CD14-positive monocyte (primary cell): ENCODE measurements around the gene ESPN. TPM values are rescaled to one million over a fixed set of nuclear protein-coding genes. Genes with fewer than 3 reads are reported as not detected.

Experiments used
- DNase-seq, 3 donors: peaks; one replicate each; pipeline ENCODE4 v3.0.0-alpha.2; 2011 to 2022
- H2AFZ ChIP-seq: 2 replicates; pipeline ENCODE4 v1.6.0; 2012; ENCODE audit warnings: mild to moderate bottlenecking, low read depth, low read length, inconsistent platforms; ENCODE audit not compliant: insufficient read depth, poor library complexity, severe bottlenecking
- H3K27ac ChIP-seq, 2 donors: 1 replicate in 1 of 2; 2 replicates in 1 of 2; pipeline ENCODE4 v1.5.1; 2012 to 2013; ENCODE audit warnings: low read length in 2 of 2, control low read depth in 1 of 2, inconsistent platforms in 1 of 2, low read depth in 1 of 2, mild to moderate bottlenecking in 1 of 2
- H3K27me3 ChIP-seq, 2 donors: one replicate each; pipeline versions ENCODE4 v1.6.0 to v1.6.1; 2011 to 2013; ENCODE audit warnings: low read length in 2 of 2; ENCODE audit not compliant: control insufficient read depth in 2 of 2, insufficient read depth in 2 of 2
- H3K36me3 ChIP-seq, 2 donors: replicated peaks in 1 of 2; 1 replicate in 1 of 2; 2 replicates in 1 of 2; pipeline versions ENCODE4 v1.5.1 to v1.6.1; 2012 to 2013; ENCODE audit warnings: low read length in 2 of 2, control low read depth in 1 of 2, inconsistent platforms in 1 of 2, mild to moderate bottlenecking in 1 of 2; ENCODE audit not compliant: insufficient read depth in 2 of 2, control insufficient read depth in 1 of 2
- H3K4me1 ChIP-seq, 2 donors: 1 replicate in 1 of 2; 2 replicates in 1 of 2; pipeline versions ENCODE4 v1.5.1 to v1.6.1; 2012 to 2013; ENCODE audit warnings: low read length in 2 of 2, control low read depth in 1 of 2, inconsistent platforms in 1 of 2, mild to moderate bottlenecking in 1 of 2, moderate library complexity in 1 of 2; ENCODE audit not compliant: insufficient read depth in 2 of 2, control insufficient read depth in 1 of 2
- H3K4me2 ChIP-seq: replicated peaks from 2 replicates; pipeline ENCODE3; 2012; ENCODE audit warnings: low read length, moderate library complexity, mild to moderate bottlenecking; ENCODE audit not compliant: poor library complexity, severe bottlenecking; ENCODE audit errors: extremely low read depth
- H3K4me3 ChIP-seq, 3 experiments: fragments of 200-600 bp in 1 of 3; sonication (generic) in 1 of 3; replicated peaks in 1 of 3; 1 replicate in 2 of 3; 2 replicates in 1 of 3; pipeline ENCODE4 v1.5.1; 2011 to 2013; ENCODE audit warnings: low read length in 3 of 3, mild to moderate bottlenecking in 3 of 3, control low read depth in 2 of 3, low read depth in 2 of 3, inconsistent platforms in 1 of 3, moderate library complexity in 1 of 3
- H3K79me2 ChIP-seq: 2 replicates; pipeline ENCODE4 v1.6.0; 2012; ENCODE audit warnings: mild to moderate bottlenecking, control low read depth, inconsistent platforms, low read length, moderate library complexity; ENCODE audit not compliant: insufficient read depth
- H3K9ac ChIP-seq: 2 replicates; pipeline ENCODE4 v1.6.0; 2017; ENCODE audit warnings: low read length, mild to moderate bottlenecking; ENCODE audit not compliant: insufficient read depth, poor library complexity, severe bottlenecking
- H3K9me3 ChIP-seq, 2 donors: replicated peaks in 1 of 2; 1 replicate in 1 of 2; 2 replicates in 1 of 2; pipeline versions ENCODE4 v1.5.1 to v1.6.1; 2012 to 2013; ENCODE audit warnings: low read length in 2 of 2, control low read depth in 1 of 2; ENCODE audit not compliant: control insufficient read depth in 1 of 2, insufficient read depth in 1 of 2
- H4K20me1 ChIP-seq: 2 replicates; pipeline ENCODE4 v1.6.0; 2012; ENCODE audit warnings: mild to moderate bottlenecking, low read length, control low read depth, moderate library complexity; ENCODE audit not compliant: insufficient read depth
- H3K27ac Mint-ChIP-seq, 7 donors: one replicate each; pipeline ENCODE4 v1.8.0; 2020; ENCODE audit warnings: mild to moderate bottlenecking in 7 of 7, mixed read lengths in 7 of 7, moderate library complexity in 6 of 7, inconsistent platforms in 2 of 7
- H3K27me3 Mint-ChIP-seq, 3 donors: one replicate each; pipeline ENCODE4 v1.8.0; 2021 to 2022; ENCODE audit warnings: low read depth in 3 of 3, mild to moderate bottlenecking in 3 of 3, mixed read lengths in 3 of 3, moderate library complexity in 3 of 3, inconsistent platforms in 1 of 3
- H3K36me3 Mint-ChIP-seq, 2 donors: one replicate each; pipeline ENCODE4 v1.8.0; 2020; ENCODE audit warnings: mixed read lengths in 2 of 2, inconsistent platforms in 1 of 2, mild to moderate bottlenecking in 1 of 2
- H3K4me1 Mint-ChIP-seq: one replicate; pipeline ENCODE4 v1.8.0; 2020; ENCODE audit warnings: mild to moderate bottlenecking, mixed read lengths
- H3K4me3 Mint-ChIP-seq, 2 donors: one replicate each; pipeline ENCODE4 v1.8.0; 2020; ENCODE audit warnings: mild to moderate bottlenecking in 2 of 2, mixed read lengths in 2 of 2, moderate library complexity in 1 of 2
- H3K9me3 Mint-ChIP-seq, 7 donors: one replicate each; pipeline ENCODE4 v1.8.0; 2020 to 2022; ENCODE audit warnings: mixed read lengths in 7 of 7, mild to moderate bottlenecking in 6 of 7, moderate library complexity in 6 of 7, inconsistent platforms in 2 of 7
- WGBS: methylation state at CpG from one replicate; pipeline ENCODE4 v1.1.5; 2013; ENCODE audit warnings: missing lambda C conversion rate; ENCODE audit not compliant: insufficient coverage; 5-methylcytosine and 5-hydroxymethylcytosine counted together
- intact Hi-C, 2 donors: fragments of 100-400 bp; cut with micrococcal nuclease; formaldehyde crosslinking; loops; one replicate each; pipeline versions ENCODE4 v1.15.0 to v1.15.1; 2023
- polyA plus RNA-seq, 3 donors: library from polyadenylated mRNA; depleted of rRNA in 1 of 3; unstranded in 2 of 3; stranded (reverse) in 1 of 3; fragments of 300-500 nt in 2 of 3; fragments of >200 nt in 1 of 3; fragmentation: Illumina TruSeq in 2 of 3; gene quantifications; 1 replicate in 2 of 3; 2 replicates in 1 of 3; pipeline ENCODE4 v1.2.3, GENCODE V29; 2012 to 2021
- TF ChIP-seq, protein P1 (sequence below): fragments of 200-600 bp; IDR thresholded peaks from one replicate; pipeline ENCODE4 v1.8.0; 2022; ENCODE audit warnings: antibody characterized with exemption, mild to moderate bottlenecking

Gene ESPN
- polyA plus RNA-seq, 3 donors: not detected

DNA sequence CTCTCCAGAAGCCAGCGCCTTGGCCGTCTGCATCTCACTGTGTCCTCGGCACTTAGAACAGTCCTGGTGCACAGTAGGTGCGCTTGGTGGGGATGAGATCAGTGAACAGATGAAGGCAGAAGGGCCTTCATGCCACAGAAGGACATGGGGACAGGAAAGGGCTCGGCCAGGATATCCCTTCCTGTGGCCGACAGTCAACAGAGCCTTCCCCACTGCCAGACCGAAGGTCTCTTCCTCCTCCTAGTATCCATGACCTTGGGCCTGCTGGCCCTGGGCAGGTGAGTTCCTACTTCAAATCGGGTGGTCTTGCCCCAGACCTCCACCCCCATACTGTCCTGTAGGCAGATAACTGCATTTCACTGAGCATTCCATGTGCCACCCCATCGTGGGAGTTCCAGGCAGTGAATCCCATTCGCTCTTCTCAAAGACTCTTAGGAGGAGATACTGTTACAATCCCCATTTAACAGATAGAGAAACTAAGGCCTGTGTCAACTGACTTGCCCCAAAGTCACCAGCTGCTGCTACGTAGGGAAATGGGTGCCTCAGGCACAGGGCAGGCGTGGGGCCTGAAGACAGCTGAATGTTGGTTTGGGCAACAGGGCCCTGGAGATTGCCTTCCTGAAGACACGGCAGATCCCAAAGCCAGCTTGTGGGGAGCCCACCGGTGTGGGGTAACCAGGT is 63.4 kb downstream of the ESPN start:
- H4K20me1 ChIP-seq: no peaks in the 10 kb centered on the region
- no peak overlapping the region for H3K4me3 ChIP-seq
- TF ChIP-seq, protein P1, sequence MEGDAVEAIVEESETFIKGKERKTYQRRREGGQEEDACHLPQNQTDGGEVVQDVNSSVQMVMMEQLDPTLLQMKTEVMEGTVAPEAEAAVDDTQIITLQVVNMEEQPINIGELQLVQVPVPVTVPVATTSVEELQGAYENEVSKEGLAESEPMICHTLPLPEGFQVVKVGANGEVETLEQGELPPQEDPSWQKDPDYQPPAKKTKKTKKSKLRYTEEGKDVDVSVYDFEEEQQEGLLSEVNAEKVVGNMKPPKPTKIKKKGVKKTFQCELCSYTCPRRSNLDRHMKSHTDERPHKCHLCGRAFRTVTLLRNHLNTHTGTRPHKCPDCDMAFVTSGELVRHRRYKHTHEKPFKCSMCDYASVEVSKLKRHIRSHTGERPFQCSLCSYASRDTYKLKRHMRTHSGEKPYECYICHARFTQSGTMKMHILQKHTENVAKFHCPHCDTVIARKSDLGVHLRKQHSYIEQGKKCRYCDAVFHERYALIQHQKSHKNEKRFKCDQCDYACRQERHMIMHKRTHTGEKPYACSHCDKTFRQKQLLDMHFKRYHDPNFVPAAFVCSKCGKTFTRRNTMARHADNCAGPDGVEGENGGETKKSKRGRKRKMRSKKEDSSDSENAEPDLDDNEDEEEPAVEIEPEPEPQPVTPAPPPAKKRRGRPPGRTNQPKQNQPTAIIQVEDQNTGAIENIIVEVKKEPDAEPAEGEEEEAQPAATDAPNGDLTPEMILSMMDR: no peak
- H3K4me1 ChIP-seq: peaks cover 9 to 10% of the 10 kb centered on the region in 2 donors
- no peak overlapping the region for H3K27ac ChIP-seq
- no peak overlapping the region for H3K4me2 ChIP-seq
- Mint-ChIP-seq H3K27ac (no peak overlapping the region), H3K36me3 (no peaks in the 10 kb centered on the region), H3K4me1 (peaks cover 5% of the 10 kb centered on the region), H3K9me3 (peaks cover 0 to 6% (median 2%) of the 10 kb centered on the region in 7 donors), H3K27me3 (peaks cover 57 to 85% (median 62%) of the 10 kb centered on the region in 3 donors), H3K4me3 (peak overlapping the region in 1 of 2 donors; percentile 43)
- H3K27me3 ChIP-seq: peaks cover 8 to 65% of the 10 kb centered on the region in 2 donors
- no peak overlapping the region for H3K9ac ChIP-seq
- DNase-seq: no peak
- intact Hi-C loops: loop anchor here in 1 of 2 donors (5.0 kb wide), 1 partner anchor 729 kb away; no protein-coding TSS in a partner anchor
- H3K9me3 ChIP-seq: no peaks in the 10 kb centered on the region
- no peak overlapping the region for H2AFZ ChIP-seq
- no peaks in the 10 kb centered on the region for H3K79me2 ChIP-seq
- WGBS: 91% methylated on average over 10 of the region's 14 CpGs
- no peaks in the 10 kb centered on the region for H3K36me3 ChIP-seq

DNA sequence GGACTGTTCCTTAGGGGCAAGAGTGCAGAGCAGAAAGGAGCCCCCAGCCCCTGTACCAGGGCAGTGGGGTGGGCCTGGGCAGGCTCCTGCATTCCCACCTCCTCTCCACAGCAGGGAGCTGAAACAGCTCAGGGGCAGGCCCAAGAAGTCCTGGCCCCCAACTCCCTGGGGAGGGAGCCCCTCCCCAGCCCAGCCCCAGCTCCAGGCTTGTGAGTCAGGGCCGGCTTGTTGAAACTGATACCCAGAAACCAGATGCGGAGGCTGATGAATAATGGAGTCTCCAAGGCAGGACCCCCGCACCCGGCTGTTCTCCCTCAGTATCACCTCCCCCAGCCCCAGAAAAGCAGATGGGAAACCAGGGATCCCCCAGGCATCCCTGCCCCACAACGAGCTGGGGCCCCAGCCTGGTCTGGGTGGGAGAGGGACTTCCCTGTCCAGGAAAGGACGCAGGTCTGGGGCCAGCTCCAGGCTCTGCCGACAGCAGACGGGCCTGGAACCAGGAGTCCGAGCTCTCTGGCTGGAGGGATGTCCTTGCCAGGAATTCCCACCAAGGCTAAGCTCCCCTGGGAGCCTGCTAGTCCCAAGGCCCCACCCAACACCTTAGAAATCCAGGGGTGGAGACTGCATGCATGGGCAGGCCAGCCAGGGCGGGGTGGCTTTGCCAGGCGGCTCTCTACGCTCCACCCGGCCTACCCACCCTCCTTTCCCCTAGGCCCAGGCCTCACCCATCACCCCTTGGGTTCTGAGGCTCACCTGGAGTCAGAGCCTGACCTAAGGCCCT is 64.2 kb downstream of the ESPN start:
- peaks cover 0 to 6% (median 2%) of the 10 kb centered on the region in 7 donors for H3K9me3 Mint-ChIP-seq
- Histone ChIP-seq H3K4me1 (peaks cover 9 to 10% of the 10 kb centered on the region in 2 donors), H3K9me3 (no peaks in the 10 kb centered on the region), H4K20me1 (no peaks in the 10 kb centered on the region), H3K27me3 (peaks cover 8 to 57% of the 10 kb centered on the region in 2 donors), H2AFZ (no peak overlapping the region), H3K36me3 (no peaks in the 10 kb centered on the region), H3K4me2 (no peak overlapping the region), H3K4me3 (no peak overlapping the region), H3K9ac (no peak overlapping the region), H3K27ac (no peak overlapping the region), H3K79me2 (no peaks in the 10 kb centered on the region)
- H3K4me1 Mint-ChIP-seq: peaks cover 5% of the 10 kb centered on the region
- H3K27me3 Mint-ChIP-seq: peaks cover 52 to 80% (median 57%) of the 10 kb centered on the region in 3 donors
- 96% methylated on average over 5 of the region's 13 CpGs for WGBS
- TF ChIP-seq, protein P1: no peak
- no peaks in the 10 kb centered on the region for H3K36me3 Mint-ChIP-seq
- intact Hi-C loops: loop anchor here in 1 of 2 donors (5.0 kb wide), 1 partner anchor 729 kb away; no protein-coding TSS in a partner anchor
- no peak for DNase-seq
- no peak overlapping the region for H3K27ac Mint-ChIP-seq
- H3K4me3 Mint-ChIP-seq: no peak overlapping the region
